ENCODE data around the gene NUP58. TPM values are rescaled to one million over a fixed set of nuclear protein-coding genes. Genes with fewer than 3 reads are reported as not detected.

NUP58 gene
- total and polyA plus RNA-seq, 7 donors: 11.2 to 40.0 (median 33.2) TPM

GRCh38 chr13:25380082-25380481, 78.7 kb downstream of the NUP58 start:
- no peaks in the 10 kb centered on the region for H3K4me1 ChIP-seq
- H3K9me3 ChIP-seq: no peaks in the 10 kb centered on the region
- H3K27me3 ChIP-seq (ENCODE audit: insufficient read depth in 3 of 3, low read length in 2 of 3): peaks cover 0 to 13% (median 0%) of the 10 kb centered on the region in 3 donors
- no peak for DNase-seq
- H3K4me3 ChIP-seq: no peak overlapping the region
- TF ChIP-seq, protein P1, sequence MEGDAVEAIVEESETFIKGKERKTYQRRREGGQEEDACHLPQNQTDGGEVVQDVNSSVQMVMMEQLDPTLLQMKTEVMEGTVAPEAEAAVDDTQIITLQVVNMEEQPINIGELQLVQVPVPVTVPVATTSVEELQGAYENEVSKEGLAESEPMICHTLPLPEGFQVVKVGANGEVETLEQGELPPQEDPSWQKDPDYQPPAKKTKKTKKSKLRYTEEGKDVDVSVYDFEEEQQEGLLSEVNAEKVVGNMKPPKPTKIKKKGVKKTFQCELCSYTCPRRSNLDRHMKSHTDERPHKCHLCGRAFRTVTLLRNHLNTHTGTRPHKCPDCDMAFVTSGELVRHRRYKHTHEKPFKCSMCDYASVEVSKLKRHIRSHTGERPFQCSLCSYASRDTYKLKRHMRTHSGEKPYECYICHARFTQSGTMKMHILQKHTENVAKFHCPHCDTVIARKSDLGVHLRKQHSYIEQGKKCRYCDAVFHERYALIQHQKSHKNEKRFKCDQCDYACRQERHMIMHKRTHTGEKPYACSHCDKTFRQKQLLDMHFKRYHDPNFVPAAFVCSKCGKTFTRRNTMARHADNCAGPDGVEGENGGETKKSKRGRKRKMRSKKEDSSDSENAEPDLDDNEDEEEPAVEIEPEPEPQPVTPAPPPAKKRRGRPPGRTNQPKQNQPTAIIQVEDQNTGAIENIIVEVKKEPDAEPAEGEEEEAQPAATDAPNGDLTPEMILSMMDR (IDR thresholded peaks at IDR 0.05): no peak
- H3K27ac ChIP-seq: no peak overlapping the region
- H3K36me3 ChIP-seq (ENCODE audit: insufficient read depth in 1 of 2, low read depth in 1 of 2): no peaks in the 10 kb centered on the region
- WGBS, 3 donors: 69 to 75% (median 70%) methylated on average over 4 of the region's 4 CpGs
- no peak for ATAC-seq
- intact Hi-C loops (cut with DNase I): no loop called here

DNA sequence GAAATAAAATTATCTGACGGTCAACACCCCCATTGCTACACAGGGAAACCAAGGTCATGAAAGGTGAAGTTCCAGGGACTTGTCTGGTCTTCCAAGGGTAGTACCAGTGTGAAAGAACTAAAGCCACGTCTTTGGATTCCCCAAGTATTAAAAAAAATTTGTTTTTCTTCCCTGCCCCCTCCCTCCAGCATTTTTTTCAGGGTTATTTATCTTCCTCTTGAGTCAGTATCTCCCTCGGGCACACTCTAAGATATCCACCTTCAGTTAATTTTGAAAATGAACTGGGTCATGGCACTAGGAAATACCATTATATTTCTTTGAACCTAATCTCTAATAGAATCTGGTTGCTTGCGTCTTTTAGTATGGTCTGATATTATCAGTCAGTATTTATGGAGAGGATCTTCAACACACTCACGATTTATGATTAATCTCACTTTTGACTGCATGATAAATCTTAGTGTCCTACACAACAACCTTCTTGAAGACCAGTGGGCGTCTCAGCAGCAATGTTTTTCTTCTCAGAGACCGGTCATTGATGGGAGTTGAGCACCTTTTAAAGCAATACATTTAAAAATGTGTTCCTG, 79.4 kb downstream of the NUP58 start:
- Histone ChIP-seq H3K27ac (no peak overlapping the region), H3K4me1 (no peaks in the 10 kb centered on the region), H3K36me3 (ENCODE audit: insufficient read depth in 1 of 2, low read depth in 1 of 2) (no peaks in the 10 kb centered on the region), H3K9me3 (no peaks in the 10 kb centered on the region), H3K27me3 (ENCODE audit: insufficient read depth in 3 of 3, low read length in 2 of 3) (peaks cover 0 to 6% (median 0%) of the 10 kb centered on the region in 3 donors), H3K4me3 (no peak overlapping the region)
- no peak for ATAC-seq
- intact Hi-C loops (cut with DNase I): no loop called here
- 62 to 69% (median 67%) methylated on average over 7 of the region's 7 CpGs for WGBS, 3 donors
- DNase-seq: no peak
- TF ChIP-seq, protein P1 (IDR thresholded peaks at IDR 0.05): no peak

DNA sequence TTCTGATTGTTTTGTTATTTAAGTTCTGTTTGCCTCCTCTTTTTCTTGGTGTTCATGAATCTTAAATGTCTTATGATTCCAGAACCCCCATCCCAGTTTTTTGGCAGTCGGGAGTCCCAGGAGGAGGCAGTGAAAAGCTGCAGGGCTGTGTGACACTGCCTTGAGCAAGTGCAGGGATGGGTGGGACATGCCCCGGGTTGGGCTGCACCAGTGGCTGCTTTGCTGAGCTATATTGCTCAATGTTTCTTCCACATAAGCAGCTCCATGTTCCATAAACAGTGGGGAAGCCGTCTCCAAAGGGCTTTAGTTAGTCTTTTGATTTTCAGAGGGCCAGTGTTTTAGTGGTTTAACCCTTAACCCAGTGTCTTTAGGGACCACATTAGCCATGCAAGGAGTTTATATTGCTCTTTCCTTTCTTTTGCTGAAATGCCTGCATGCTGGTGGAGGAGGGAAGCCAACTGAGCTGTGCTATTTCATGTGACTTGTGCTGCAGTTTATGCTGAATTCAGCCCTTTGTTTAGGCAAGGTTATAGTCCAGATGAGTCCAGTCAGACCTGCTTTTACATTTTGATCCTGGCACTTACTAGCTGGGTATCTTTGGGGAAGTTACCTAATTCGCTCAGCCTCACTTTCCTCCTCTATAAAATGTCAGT, 83.5 kb downstream of the NUP58 start:
- no peak for ATAC-seq
- H3K4me3 ChIP-seq: no peak overlapping the region
- TF ChIP-seq, protein P1 (IDR thresholded peaks at IDR 0.05): no peak
- DNase-seq: no peak
- intact Hi-C loops (cut with DNase I): no loop called here
- H3K27me3 ChIP-seq (ENCODE audit: insufficient read depth in 3 of 3, low read length in 2 of 3): peaks cover 0 to 4% (median 0%) of the 10 kb centered on the region in 3 donors
- H3K36me3 ChIP-seq (ENCODE audit: insufficient read depth in 1 of 2, low read depth in 1 of 2): no peaks in the 10 kb centered on the region
- 34 to 45% (median 44%) methylated on average over 4 of the region's 4 CpGs for whole genome bisulfite sequencing, 3 donors
- H3K27ac ChIP-seq: no peak overlapping the region
- H3K4me1 ChIP-seq: no peaks in the 10 kb centered on the region
- H3K9me3 ChIP-seq: no peaks in the 10 kb centered on the region

- no peaks in the 10 kb centered on the region for H3K4me1 ChIP-seq
- H3K27ac ChIP-seq: no peak overlapping the region
- intact Hi-C loops (cut with DNase I): no loop called here
- ATAC-seq (no peak), DNase-seq (no peak)
- 36 to 48% (median 41%) methylated on average over 4 of the region's 4 CpGs for WGBS, 3 donors
- TF ChIP-seq, protein P1 (IDR thresholded peaks at IDR 0.05): no peak
- H3K36me3 ChIP-seq (ENCODE audit: insufficient read depth in 1 of 2, low read depth in 1 of 2): no peaks in the 10 kb centered on the region
- H3K9me3 ChIP-seq: no peaks in the 10 kb centered on the region
- no peaks in the 10 kb centered on the region for H3K27me3 ChIP-seq (ENCODE audit: insufficient read depth in 3 of 3, low read length in 2 of 3)
- H3K4me3 ChIP-seq: no peak overlapping the region
Observed at GRCh38 chr13:25391932-25392331, 90.5 kb downstream of the NUP58 start.

Other genes starting within 250 kb of the NUP58 start
- gene PABPC3, start 205.5 kb upstream of the NUP58 start, total RNA-seq: under 1 TPM in 2 of 4 donors, not detected in 2; 0.09 to 0.11 TPM
- under 1 TPM; 0.01 to 0.04 (median 0.04) TPM for gene PABPC3, start 205.5 kb upstream of the NUP58 start, polyA plus RNA-seq
- under 1 TPM in 1 of 4 donors, not detected in 3; 0.04 TPM for gene AMER2, start 129.3 kb upstream of the NUP58 start, total RNA-seq
- gene AMER2, start 129.3 kb upstream of the NUP58 start, polyA plus RNA-seq: under 1 TPM in 2 of 3 donors, not detected in 1; 0.01 to 0.08 TPM
- 10 to 100 TPM; 13.6 to 15.8 (median 15.6) TPM for gene MTMR6, start 14.1 kb upstream of the NUP58 start, total RNA-seq
- 10 to 100 TPM in 1 of 3 donors, 1 to 10 TPM in 2; 7.7 to 22.9 (median 9.6) TPM for gene MTMR6, start 14.1 kb upstream of the NUP58 start, polyA plus RNA-seq
- under 1 TPM in 3 of 4 donors, not detected in 1; 0.02 to 0.22 (median 0.13) TPM for gene ATP8A2, start 70.3 kb downstream of the NUP58 start, total RNA-seq
- gene ATP8A2, start 70.3 kb downstream of the NUP58 start, polyA plus RNA-seq: under 1 TPM in 2 of 3 donors, not detected in 1; 0.03 to 0.04 TPM

All from psoas muscle (tissue), 8 donors.